Measurements from ENCODE around the gene C1orf141.

The C1orf141 gene

DNA sequence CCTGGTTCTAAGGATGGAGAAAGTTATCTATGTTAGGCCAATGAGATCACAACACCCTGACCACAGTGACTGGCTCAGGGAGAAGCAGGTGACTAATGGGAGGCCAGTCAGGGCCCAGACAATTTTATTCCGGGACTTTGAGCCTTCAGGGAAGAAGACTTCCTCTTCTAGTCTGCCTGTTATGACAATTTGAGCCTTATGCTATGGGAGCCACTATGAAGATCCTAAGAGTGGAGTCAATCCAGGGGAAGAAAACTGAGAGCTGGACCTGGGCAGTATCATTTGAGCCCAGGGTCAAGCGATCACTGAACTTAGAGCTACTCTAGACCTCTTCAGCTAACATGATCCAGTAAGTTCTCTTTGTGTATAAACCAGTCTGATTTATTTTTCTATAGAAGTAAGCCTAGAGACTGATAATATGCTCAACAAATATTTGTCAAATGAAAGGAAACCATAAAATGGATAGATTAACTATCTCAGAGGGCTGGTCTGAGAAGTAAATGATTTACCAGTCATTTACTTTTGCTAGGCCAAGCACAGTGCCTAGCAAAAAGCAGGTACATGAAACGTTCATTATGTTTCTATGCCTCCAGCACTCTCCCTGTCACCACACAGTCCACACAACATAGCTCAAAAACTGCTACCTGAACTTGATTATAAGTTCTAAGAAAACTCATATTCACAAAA, 4.2 kb upstream of the C1orf141 start:
- Histone ChIP-seq H3K27ac (ENCODE audit: insufficient read depth in 1 of 2, low read depth in 1 of 2, low read length in 2 of 2, poor library complexity in 1 of 2, severe bottlenecking in 2 of 2) (no peak overlapping the region), H3K36me3 (ENCODE audit: control insufficient read depth in 4 of 4, insufficient read depth in 4 of 4, low read length in 3 of 4) (no peaks in the 10 kb centered on the region), H3K9me3 (ENCODE audit: control extremely low read depth in 1 of 5, control insufficient read depth in 4 of 5, insufficient read depth in 2 of 5, low read depth in 1 of 5, low read length in 4 of 5) (no peaks in the 10 kb centered on the region), H3K27me3 (replicated peaks in 2 of 5; ENCODE audit: control insufficient read depth in 4 of 5, insufficient read depth in 5 of 5, low read length in 4 of 5) (no peaks in the 10 kb centered on the region), H3K4me1 (ENCODE audit: control extremely low read depth in 1 of 4, control insufficient read depth in 4 of 4, insufficient read depth in 4 of 4, low read length in 3 of 4) (peaks cover 0 to 11% (median 7%) of the 10 kb centered on the region in 4 experiments), H3K4me3 (ENCODE audit: control insufficient read depth in 1 of 7, extremely low read depth in 1 of 7, insufficient read depth in 4 of 7, low read depth in 2 of 7, low read length in 6 of 7) (no peak overlapping the region)
- ChIA-PET POLR2A (no interaction called here), CTCF (interaction anchor here (1.1 to 2.0 kb wide), 5 partner anchors 10 to 146 kb away, joined by 3 to 5 read pairs (median 4); no protein-coding TSS in a partner anchor)
- no peak for DNase-seq
- WGBS (ENCODE audit: insufficient coverage): 100% methylated on average over 1 of the region's 3 CpGs

DNA sequence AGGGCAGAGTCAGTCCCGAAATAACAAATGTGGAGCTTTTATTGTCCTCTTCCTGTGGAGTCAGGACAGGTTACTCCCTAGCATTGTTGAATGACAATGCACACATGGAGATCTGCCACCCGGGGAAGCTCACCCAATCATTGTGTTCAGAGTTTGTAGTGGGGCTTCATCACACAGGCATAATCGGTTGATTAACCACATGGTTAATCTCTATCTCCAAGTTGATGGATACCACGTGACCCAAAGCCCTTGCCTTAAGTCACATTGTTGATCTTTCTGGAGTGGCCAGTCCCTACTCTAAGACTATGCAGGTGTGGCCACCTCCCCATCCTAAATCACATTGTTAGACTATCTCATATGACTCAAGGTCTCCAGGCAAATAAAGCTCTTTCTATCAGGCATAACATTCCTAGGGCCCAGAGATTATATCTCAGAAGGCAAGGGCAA, 2.6 kb upstream of the C1orf141 start:
- Histone ChIP-seq H3K9me3 (ENCODE audit: control extremely low read depth in 1 of 5, control insufficient read depth in 4 of 5, insufficient read depth in 2 of 5, low read depth in 1 of 5, low read length in 4 of 5) (no peaks in the 10 kb centered on the region), H3K36me3 (ENCODE audit: control insufficient read depth in 4 of 4, insufficient read depth in 4 of 4, low read length in 3 of 4) (no peaks in the 10 kb centered on the region), H3K27me3 (replicated peaks in 2 of 5; ENCODE audit: control insufficient read depth in 4 of 5, insufficient read depth in 5 of 5, low read length in 4 of 5) (no peaks in the 10 kb centered on the region), H3K27ac (ENCODE audit: insufficient read depth in 1 of 2, low read depth in 1 of 2, low read length in 2 of 2, poor library complexity in 1 of 2, severe bottlenecking in 2 of 2) (no peak overlapping the region), H3K4me3 (ENCODE audit: control insufficient read depth in 1 of 7, extremely low read depth in 1 of 7, insufficient read depth in 4 of 7, low read depth in 2 of 7, low read length in 6 of 7) (no peak overlapping the region), H3K4me1 (ENCODE audit: control extremely low read depth in 1 of 4, control insufficient read depth in 4 of 4, insufficient read depth in 4 of 4, low read length in 3 of 4) (peaks cover 0 to 11% (median 7%) of the 10 kb centered on the region in 4 experiments)
- DNase-seq: no peak
- POLR2A ChIA-PET: no interaction called here
- CTCF ChIA-PET: interaction anchor here (0.7 to 3.5 kb wide), 5 partner anchors 10 to 137 kb away, joined by 3 to 17 read pairs (median 5); no protein-coding TSS in a partner anchor
- 100% methylated on average over 4 of the region's 4 CpGs for WGBS (ENCODE audit: insufficient coverage)

DNA sequence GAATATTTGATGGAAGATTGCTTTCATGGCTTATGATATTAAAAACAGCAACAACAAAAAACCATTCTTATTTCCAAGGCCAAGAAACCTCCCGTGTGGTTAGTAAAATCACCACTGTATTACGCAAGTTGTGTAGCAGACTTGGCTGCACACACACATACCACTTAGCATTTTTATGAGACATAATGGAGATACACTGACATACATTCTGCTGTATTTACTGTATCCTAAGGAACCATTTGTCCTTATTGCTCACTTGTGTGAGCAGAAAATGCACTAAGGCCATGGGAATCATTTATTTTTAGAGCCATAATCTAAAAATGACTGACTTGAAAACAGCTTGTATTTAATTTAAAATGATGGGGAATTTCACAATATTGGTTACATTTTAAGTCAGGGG, 584 bp upstream of the C1orf141 start:
- Histone ChIP-seq H3K4me1 (ENCODE audit: control extremely low read depth in 1 of 4, control insufficient read depth in 4 of 4, insufficient read depth in 4 of 4, low read length in 3 of 4) (peaks cover 0 to 11% (median 7%) of the 10 kb centered on the region in 4 experiments), H3K27ac (ENCODE audit: insufficient read depth in 1 of 2, low read depth in 1 of 2, low read length in 2 of 2, poor library complexity in 1 of 2, severe bottlenecking in 2 of 2) (no peak overlapping the region), H3K4me3 (ENCODE audit: control insufficient read depth in 1 of 7, extremely low read depth in 1 of 7, insufficient read depth in 4 of 7, low read depth in 2 of 7, low read length in 6 of 7) (peak overlapping the region in 2 of 7 experiments; percentile 53 to 73), H3K27me3 (replicated peaks in 2 of 5; ENCODE audit: control insufficient read depth in 4 of 5, insufficient read depth in 5 of 5, low read length in 4 of 5) (no peaks in the 10 kb centered on the region), H3K9me3 (ENCODE audit: control extremely low read depth in 1 of 5, control insufficient read depth in 4 of 5, insufficient read depth in 2 of 5, low read depth in 1 of 5, low read length in 4 of 5) (no peaks in the 10 kb centered on the region), H3K36me3 (ENCODE audit: control insufficient read depth in 4 of 4, insufficient read depth in 4 of 4, low read length in 3 of 4) (no peaks in the 10 kb centered on the region)
- WGBS (ENCODE audit: insufficient coverage): no CpG with 5 or more reads among the region's 2 CpGs
- CTCF ChIA-PET: interaction anchor here (0.8 to 3.5 kb wide), 4 partner anchors 9 to 77 kb away, joined by 3 to 17 read pairs (median 9); no protein-coding TSS in a partner anchor
- POLR2A ChIA-PET: interaction anchor here (0.6 to 0.7 kb wide), 2 partner anchors 28 to 672 kb away, joined by 3 to 4 read pairs; no protein-coding TSS in a partner anchor
- peak in 1 of 3 donors; percentile 41 for DNase-seq

DNA sequence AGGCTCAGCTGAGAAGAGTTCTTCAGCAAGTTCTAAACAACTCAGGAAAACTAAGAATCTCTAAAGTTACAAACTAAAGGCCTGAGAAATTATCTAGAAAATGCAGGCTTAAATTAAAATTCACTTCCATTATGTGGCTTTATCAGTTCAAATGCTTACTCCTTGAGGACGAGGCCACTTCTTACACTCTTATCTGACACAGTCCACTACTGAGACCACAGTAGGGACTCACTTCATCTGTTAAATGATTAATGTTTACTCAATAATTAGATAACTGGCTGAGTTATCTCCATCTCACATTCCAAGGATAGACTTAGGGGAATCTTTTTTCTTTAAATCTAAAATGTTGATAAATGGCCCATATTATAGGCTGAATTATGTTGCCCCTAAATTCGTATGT, 1.6 kb downstream of the C1orf141 start:
- no peaks in the 10 kb centered on the region for H3K27me3 ChIP-seq (replicated peaks in 2 of 5; ENCODE audit: control insufficient read depth in 4 of 5, insufficient read depth in 5 of 5, low read length in 4 of 5)
- no peaks in the 10 kb centered on the region for H3K36me3 ChIP-seq (ENCODE audit: control insufficient read depth in 4 of 4, insufficient read depth in 4 of 4, low read length in 3 of 4)
- H3K4me1 ChIP-seq (ENCODE audit: control extremely low read depth in 1 of 4, control insufficient read depth in 4 of 4, insufficient read depth in 4 of 4, low read length in 3 of 4): peaks cover 0 to 11% (median 7%) of the 10 kb centered on the region in 4 experiments
- POLR2A ChIA-PET: no interaction called here
- no peak overlapping the region for H3K27ac ChIP-seq (ENCODE audit: insufficient read depth in 1 of 2, low read depth in 1 of 2, low read length in 2 of 2, poor library complexity in 1 of 2, severe bottlenecking in 2 of 2)
- DNase-seq: peak in 1 of 3 donors; percentile 29
- CTCF ChIA-PET: no interaction called here
- 100% methylated on average over 1 of the region's 2 CpGs for WGBS (ENCODE audit: insufficient coverage)
- H3K9me3 ChIP-seq (ENCODE audit: control extremely low read depth in 1 of 5, control insufficient read depth in 4 of 5, insufficient read depth in 2 of 5, low read depth in 1 of 5, low read length in 4 of 5): no peaks in the 10 kb centered on the region
- no peak overlapping the region for H3K4me3 ChIP-seq (ENCODE audit: control insufficient read depth in 1 of 7, extremely low read depth in 1 of 7, insufficient read depth in 4 of 7, low read depth in 2 of 7, low read length in 6 of 7)

DNA sequence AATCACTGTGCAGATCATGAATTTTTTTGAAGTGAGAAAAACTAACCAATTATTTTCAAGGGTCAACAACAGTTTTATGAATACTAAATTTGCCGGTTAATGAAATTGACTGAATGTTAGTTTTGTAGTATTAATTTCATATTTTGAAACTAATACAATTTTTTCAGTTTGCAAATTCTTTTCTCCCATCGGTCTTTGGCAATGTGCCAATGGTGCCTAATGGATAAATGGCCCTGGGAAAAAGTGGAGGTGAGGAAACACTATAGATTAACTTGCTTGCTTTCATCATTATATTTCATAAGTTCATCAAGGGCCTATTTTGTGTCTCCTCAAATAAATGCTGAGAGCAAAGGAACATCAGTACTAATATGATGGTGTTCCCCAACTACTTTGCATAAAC, 4.1 kb downstream of the C1orf141 start:
- ChIA-PET POLR2A (no interaction called here), CTCF (interaction anchor here (2.0 kb wide), 1 partner anchor 18 kb away, joined by 7 read pairs; no protein-coding TSS in a partner anchor)
- no peak overlapping the region for H3K27ac ChIP-seq (ENCODE audit: insufficient read depth in 1 of 2, low read depth in 1 of 2, low read length in 2 of 2, poor library complexity in 1 of 2, severe bottlenecking in 2 of 2)
- H3K4me1 ChIP-seq (ENCODE audit: control extremely low read depth in 1 of 4, control insufficient read depth in 4 of 4, insufficient read depth in 4 of 4, low read length in 3 of 4): peaks cover 0 to 11% (median 7%) of the 10 kb centered on the region in 4 experiments
- no peaks in the 10 kb centered on the region for H3K9me3 ChIP-seq (ENCODE audit: control extremely low read depth in 1 of 5, control insufficient read depth in 4 of 5, insufficient read depth in 2 of 5, low read depth in 1 of 5, low read length in 4 of 5)
- H3K27me3 ChIP-seq (replicated peaks in 2 of 5; ENCODE audit: control insufficient read depth in 4 of 5, insufficient read depth in 5 of 5, low read length in 4 of 5): no peaks in the 10 kb centered on the region
- H3K36me3 ChIP-seq (ENCODE audit: control insufficient read depth in 4 of 4, insufficient read depth in 4 of 4, low read length in 3 of 4): no peaks in the 10 kb centered on the region
- no peak for DNase-seq
- WGBS (ENCODE audit: insufficient coverage): no CpG with 5 or more reads among the region's 2 CpGs
- no peak overlapping the region for H3K4me3 ChIP-seq (ENCODE audit: control insufficient read depth in 1 of 7, extremely low read depth in 1 of 7, insufficient read depth in 4 of 7, low read depth in 2 of 7, low read length in 6 of 7)

DNA sequence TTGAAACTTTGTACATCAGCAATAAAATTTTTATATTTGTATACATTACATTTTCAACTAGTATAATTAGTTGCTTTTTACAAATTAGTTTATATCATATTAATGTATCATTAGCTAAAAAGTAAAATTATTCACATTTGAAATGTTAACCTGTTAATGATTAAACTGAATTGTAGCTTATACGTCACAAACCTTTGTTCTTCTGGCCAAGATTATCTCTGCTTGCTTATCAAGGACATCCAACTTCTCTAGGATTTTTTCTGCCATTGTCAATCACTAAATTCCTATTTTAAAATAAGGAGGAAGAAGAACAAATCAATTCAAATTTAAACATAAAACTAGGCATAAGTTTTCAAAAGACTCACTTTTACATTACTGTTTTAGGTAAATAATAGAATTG, 7.8 kb downstream of the C1orf141 start:
- no peak for DNase-seq
- H3K36me3 ChIP-seq (ENCODE audit: control insufficient read depth in 4 of 4, insufficient read depth in 4 of 4, low read length in 3 of 4): no peaks in the 10 kb centered on the region
- CTCF ChIA-PET: interaction anchor here (1.2 to 2.3 kb wide), 4 partner anchors 11 to 86 kb away, joined by 3 to 8 read pairs (median 6); no protein-coding TSS in a partner anchor
- POLR2A ChIA-PET: no interaction called here
- no peak overlapping the region for H3K4me3 ChIP-seq (ENCODE audit: control insufficient read depth in 1 of 7, extremely low read depth in 1 of 7, insufficient read depth in 4 of 7, low read depth in 2 of 7, low read length in 6 of 7)
- no peaks in the 10 kb centered on the region for H3K9me3 ChIP-seq (ENCODE audit: control extremely low read depth in 1 of 5, control insufficient read depth in 4 of 5, insufficient read depth in 2 of 5, low read depth in 1 of 5, low read length in 4 of 5)
- H3K27me3 ChIP-seq (replicated peaks in 2 of 5; ENCODE audit: control insufficient read depth in 4 of 5, insufficient read depth in 5 of 5, low read length in 4 of 5): no peaks in the 10 kb centered on the region
- no peaks in the 10 kb centered on the region for H3K4me1 ChIP-seq (ENCODE audit: control extremely low read depth in 1 of 4, control insufficient read depth in 4 of 4, insufficient read depth in 4 of 4, low read length in 3 of 4)
- no peak overlapping the region for H3K27ac ChIP-seq (ENCODE audit: insufficient read depth in 1 of 2, low read depth in 1 of 2, low read length in 2 of 2, poor library complexity in 1 of 2, severe bottlenecking in 2 of 2)
- no CpG with 5 or more reads among the region's 1 CpG for WGBS (ENCODE audit: insufficient coverage)

DNA sequence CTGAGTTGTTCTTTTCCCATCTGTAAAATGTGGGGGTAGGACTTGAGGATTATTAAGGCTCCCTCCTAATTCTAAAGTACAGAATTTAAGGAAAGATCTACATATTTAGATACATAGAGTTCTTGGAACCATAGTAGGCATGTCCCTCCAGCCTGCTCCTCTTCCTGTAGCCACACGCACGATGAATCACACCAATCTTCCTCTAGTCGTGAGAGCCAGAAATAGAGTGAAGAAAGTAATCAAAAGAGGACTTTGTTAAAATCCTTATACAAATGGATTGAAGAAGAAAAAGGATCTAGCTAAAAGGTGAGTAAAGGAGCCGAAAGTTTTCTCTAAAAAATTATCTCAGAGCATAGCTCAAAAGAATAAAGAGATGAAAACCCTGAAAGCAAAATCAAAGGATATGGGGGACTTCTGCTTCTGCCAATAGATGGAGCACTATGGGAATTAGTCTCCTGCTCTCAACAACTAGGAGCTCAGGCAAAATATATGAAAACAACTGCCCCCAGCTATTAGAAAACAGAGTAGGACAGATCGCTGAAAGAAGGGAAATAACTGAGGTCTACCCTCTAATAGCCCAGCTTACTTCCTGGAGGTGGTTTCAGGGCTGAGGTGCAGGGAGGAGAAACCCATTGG, 8.5 kb downstream of the C1orf141 start:
- no peaks in the 10 kb centered on the region for H3K27me3 ChIP-seq (replicated peaks in 2 of 5; ENCODE audit: control insufficient read depth in 4 of 5, insufficient read depth in 5 of 5, low read length in 4 of 5)
- POLR2A ChIA-PET: no interaction called here
- no peak overlapping the region for H3K4me3 ChIP-seq (ENCODE audit: control insufficient read depth in 1 of 7, extremely low read depth in 1 of 7, insufficient read depth in 4 of 7, low read depth in 2 of 7, low read length in 6 of 7)
- H3K9me3 ChIP-seq (ENCODE audit: control extremely low read depth in 1 of 5, control insufficient read depth in 4 of 5, insufficient read depth in 2 of 5, low read depth in 1 of 5, low read length in 4 of 5): peaks cover 0 to under 1% (median 0%) of the 10 kb centered on the region in 5 experiments
- DNase-seq: no peak
- 100% methylated on average over 2 of the region's 5 CpGs for WGBS (ENCODE audit: insufficient coverage)
- CTCF ChIA-PET: interaction anchor here (0.9 to 1.8 kb wide), 4 partner anchors 12 to 87 kb away, joined by 3 to 8 read pairs (median 5); no protein-coding TSS in a partner anchor
- no peak overlapping the region for H3K27ac ChIP-seq (ENCODE audit: insufficient read depth in 1 of 2, low read depth in 1 of 2, low read length in 2 of 2, poor library complexity in 1 of 2, severe bottlenecking in 2 of 2)
- no peaks in the 10 kb centered on the region for H3K4me1 ChIP-seq (ENCODE audit: control extremely low read depth in 1 of 4, control insufficient read depth in 4 of 4, insufficient read depth in 4 of 4, low read length in 3 of 4)
- no peaks in the 10 kb centered on the region for H3K36me3 ChIP-seq (ENCODE audit: control insufficient read depth in 4 of 4, insufficient read depth in 4 of 4, low read length in 3 of 4)

All from common myeloid progenitor, CD34-positive (primary cell).